GM19455 (cell line): Measurements from ENCODE around the gene MEGF9.

Experiments used
- ATAC-seq: cut with Tn5 transposase; IDR thresholded peaks from one replicate; pipeline ENCODE4 v1.9.1; 2021; ENCODE audit not compliant: unreplicated experiment

MEGF9 gene

GRCh38 chr9:120627073-120627472 lies 87.2 kb downstream of the MEGF9 start:
- no peak for ATAC-seq

DNA sequence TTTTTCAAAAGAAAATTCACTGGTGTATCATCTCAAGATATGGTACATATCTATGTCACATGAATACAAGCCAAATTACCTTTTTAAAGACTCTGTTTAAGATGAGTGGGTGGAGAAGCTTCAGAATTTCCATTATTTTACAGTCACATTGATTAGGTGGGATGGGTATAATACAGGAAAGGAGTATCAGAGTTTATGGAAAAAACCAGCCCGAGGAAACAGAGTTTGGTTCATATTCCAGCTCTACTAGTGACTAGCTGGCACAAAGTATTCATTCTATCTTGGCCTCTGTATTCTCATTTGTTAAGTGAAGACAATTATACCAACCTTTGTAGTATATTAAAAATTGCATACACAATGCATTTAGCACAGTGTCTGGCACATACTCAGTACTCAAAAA lies 87.8 kb downstream of the MEGF9 start:
- no peak for ATAC-seq

- no peak for ATAC-seq
Measured at GRCh38 chr9:120625222-120625621, 89.0 kb downstream of the MEGF9 start.

GRCh38 chr9:120622790-120623189 lies 91.5 kb downstream of the MEGF9 start:
- no peak for ATAC-seq

- no peak for ATAC-seq
Measured at GRCh38 chr9:120621941-120622340, 92.3 kb downstream of the MEGF9 start.

- no peak for ATAC-seq
Measured at GRCh38 chr9:120619751-120620655, 94.3 kb downstream of the MEGF9 start.

GRCh38 chr9:120616966-120617935 lies 97.0 kb downstream of the MEGF9 start:
- ATAC-seq = no peak

DNA sequence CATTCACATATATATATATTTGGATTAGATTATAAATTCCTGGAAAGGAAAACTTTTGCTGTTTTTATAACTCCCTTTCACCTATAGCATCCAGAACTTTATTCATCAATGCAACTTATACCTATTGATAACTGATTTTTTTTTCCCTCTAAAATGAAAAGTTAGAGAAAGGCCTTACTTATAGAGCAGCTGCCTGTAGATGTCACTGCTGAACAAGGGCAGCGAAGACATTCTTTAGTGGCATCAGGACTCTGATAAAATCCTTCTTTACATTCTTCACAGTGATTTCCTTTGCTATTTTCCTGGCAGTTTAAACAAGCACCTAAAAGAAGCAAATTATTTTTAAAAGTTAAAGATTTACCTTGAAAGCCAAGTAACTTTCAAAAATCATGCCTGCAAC lies 102.1 kb downstream of the MEGF9 start:
- ATAC-seq = no peak

GRCh38 chr9:120611690-120612068 lies 102.6 kb downstream of the MEGF9 start:
- no peak for ATAC-seq

DNA sequence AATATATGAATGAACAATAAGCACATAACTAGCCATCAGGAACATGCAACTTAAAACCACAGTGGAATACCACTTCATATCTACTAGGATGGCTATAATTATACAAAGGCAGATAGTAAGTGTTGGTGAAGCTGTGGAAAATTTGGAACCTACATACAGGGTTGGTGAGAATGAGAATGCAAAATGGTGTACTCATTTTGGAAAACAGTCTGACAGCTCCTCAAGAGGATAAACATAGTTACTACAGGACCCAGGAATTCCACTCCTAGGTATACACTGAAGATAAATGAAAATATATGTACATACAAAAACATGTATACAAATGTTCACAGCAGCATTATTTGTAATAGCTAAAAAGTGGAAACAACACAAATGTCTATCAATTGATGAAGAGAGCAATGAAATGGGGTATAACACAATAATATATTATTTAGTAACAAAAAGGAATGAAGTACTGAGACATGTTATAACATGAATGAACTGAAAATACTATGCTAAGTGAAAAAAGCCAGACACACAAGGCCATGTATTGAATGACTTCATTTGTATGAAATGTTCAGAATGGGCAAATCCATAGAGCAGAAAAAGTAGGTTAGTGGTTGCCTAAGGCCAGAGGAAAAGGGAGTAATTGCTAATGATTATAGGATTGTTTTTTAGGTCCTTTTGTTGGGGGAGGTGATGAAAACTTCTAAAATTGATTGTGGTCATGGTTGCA lies 103.1 kb downstream of the MEGF9 start:
- no peak for ATAC-seq

GRCh38 chr9:120609636-120610035 lies 104.6 kb downstream of the MEGF9 start:
- no peak for ATAC-seq

- no peak for ATAC-seq
Measured at GRCh38 chr9:120608421-120608820, 105.8 kb downstream of the MEGF9 start.

DNA sequence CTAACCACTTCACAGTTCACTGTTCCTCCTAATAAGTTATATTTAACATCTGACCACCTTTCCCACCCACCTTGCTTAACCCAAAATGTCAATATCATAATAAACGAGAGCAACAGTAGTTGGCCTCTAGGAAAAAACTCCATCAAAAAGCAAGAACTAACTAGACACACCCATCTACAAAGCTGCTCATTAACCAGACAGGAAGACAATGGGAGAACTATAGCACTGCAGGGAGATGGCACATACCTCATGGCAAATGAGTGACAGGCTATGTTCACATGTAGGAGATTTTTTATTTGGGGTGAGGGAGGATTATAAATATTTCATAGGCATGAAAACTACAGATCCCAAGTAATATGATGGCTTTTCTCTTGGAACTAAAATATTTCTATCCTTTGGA lies 110.7 kb downstream of the MEGF9 start:
- no peak for ATAC-seq

DNA sequence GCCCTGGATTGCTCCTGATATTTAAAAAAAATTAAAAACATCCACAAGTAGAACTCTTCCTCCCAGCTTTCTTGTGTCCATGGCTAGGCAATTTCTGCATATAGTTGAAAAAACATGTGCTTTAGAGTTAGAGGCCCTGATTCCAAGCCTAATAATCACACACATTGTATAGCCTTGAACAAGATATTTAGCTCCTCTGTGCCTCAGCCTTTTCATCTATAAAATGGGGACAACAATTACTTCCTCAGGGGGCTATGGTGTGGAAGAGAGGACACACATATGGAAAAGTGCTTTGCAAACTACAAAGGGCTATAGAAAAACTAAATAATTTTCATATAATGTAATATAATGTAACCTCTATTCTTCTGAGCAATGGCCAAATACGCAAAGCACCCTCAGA lies 111.3 kb downstream of the MEGF9 start:
- ATAC-seq = no peak

- ATAC-seq = no peak
Measured at GRCh38 chr9:120593955-120594277, 120.4 kb downstream of the MEGF9 start.

DNA sequence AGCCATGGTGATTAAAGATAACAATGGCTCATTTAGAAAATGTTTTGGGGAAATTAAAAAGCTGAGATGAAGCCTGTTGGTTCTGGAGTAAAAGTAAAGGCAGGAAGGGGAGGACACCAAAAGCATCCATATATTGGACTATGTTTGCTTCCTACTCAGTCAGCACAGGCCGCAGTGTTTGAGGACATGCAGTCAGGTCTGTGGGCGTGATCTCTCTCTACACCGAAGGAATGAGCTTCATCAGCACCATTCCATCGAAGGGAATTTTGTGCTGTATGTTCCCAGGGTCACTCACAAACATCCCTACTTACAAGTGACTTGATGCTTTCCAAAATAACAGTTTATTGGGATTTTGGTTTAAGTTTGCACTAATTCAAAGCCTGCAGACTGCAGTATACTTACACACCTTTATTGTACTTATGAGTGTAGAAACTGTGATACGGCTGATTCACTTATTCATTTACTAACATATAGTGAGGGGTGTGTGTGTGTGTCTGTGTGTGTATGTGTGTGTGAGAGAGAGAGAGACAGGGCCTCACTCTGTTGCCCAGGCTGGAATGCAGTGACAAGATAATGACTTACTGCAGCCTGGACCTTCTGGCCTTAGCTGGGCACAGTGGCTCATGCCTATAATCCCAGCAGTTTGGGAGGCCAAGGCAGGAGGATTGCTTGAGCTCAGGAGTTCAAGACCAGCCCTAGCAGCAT lies 120.9 kb downstream of the MEGF9 start:
- no peak for ATAC-seq

- no peak for ATAC-seq
Measured at GRCh38 chr9:120592210-120592609, 122.1 kb downstream of the MEGF9 start.

GRCh38 chr9:120587328-120587727 lies 126.9 kb downstream of the MEGF9 start:
- no peak for ATAC-seq

- no peak for ATAC-seq
Measured at GRCh38 chr9:120583958-120584369, 130.3 kb downstream of the MEGF9 start.

DNA sequence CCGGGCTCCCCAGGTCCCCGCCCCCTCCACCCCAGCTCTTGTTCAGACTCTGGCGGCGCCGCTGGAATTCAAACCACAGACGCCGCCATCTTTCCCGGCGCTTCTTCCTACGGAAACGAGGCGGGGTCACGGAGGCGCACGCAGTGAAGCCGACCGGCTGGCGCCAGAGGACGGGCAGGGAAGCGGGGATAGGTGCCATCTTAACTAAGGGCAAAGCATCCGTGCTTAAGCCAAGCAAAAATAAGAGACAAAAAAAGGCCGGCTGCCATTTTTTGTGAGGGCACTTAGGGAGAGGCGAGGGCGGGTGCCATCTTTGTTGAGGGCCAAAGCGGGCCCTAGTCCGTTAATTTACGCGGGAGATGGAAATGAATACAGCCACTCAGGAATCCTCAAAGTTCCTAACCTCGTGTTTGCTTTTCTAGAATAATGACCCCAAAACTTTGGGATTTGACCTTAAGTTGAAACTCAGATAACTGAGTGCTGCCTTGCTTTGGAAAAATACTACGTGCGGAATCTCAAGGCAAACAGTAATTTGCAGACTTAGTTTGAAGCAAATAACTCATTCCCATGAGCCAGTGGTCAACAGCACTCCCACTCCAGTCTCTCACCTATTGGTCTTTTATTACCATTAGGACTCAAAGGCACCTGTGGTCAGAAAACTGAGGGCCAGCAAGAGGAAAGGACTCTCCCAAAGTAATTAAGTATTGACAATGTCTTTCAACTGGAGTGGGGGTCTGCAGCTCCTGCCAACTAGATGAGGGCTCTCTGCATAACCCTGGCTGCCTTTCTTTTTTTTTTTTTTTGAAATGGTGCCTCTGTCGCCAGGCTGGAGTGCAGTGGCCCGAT lies 134.0 kb downstream of the MEGF9 start, which contains the start of gene CDK5RAP2:
Gene CDK5RAP2, minus strand, starts transcription at position 117 of the 846 bp plus-strand sequence. CDS start 189 bp downstream, outside the sequence.
- peak; percentile 98 for ATAC-seq
